HG03039 (cell line): ENCODE data around the gene SLC24A4.

Experiments
- ATAC-seq: cut with Tn5 transposase; IDR thresholded peaks from one replicate; pipeline ENCODE4 v1.9.1; 2021; ENCODE audit warnings: mild to moderate bottlenecking, moderate library complexity; ENCODE audit not compliant: unreplicated experiment

The SLC24A4 gene

GRCh38 chr14:92360651-92361370 is 37.8 kb downstream of the SLC24A4 start:
- ATAC-seq: no peak

- no peak for ATAC-seq
Measured at GRCh38 chr14:92362781-92363235, 39.8 kb downstream of the SLC24A4 start.

GRCh38 chr14:92366237-92366636 is 43.3 kb downstream of the SLC24A4 start:
- no peak for ATAC-seq

- ATAC-seq: no peak
Measured at GRCh38 chr14:92368001-92368400, 45.0 kb downstream of the SLC24A4 start.

GRCh38 chr14:92369097-92369496 is 46.1 kb downstream of the SLC24A4 start:
- ATAC-seq: no peak

GRCh38 chr14:92372230-92372629 is 49.3 kb downstream of the SLC24A4 start:
- no peak for ATAC-seq

- no peak for ATAC-seq
Measured at GRCh38 chr14:92373336-92373735, 50.4 kb downstream of the SLC24A4 start.

GRCh38 chr14:92380131-92380530 is 57.2 kb downstream of the SLC24A4 start:
- no peak for ATAC-seq

- ATAC-seq: no peak
Measured at GRCh38 chr14:92380582-92380981, 57.6 kb downstream of the SLC24A4 start.

GRCh38 chr14:92382677-92383076 is 59.7 kb downstream of the SLC24A4 start:
- ATAC-seq: no peak

- ATAC-seq: no peak
Measured at GRCh38 chr14:92383805-92384204, 60.8 kb downstream of the SLC24A4 start.

GRCh38 chr14:92384461-92385133 is 61.6 kb downstream of the SLC24A4 start:
- ATAC-seq: no peak

- ATAC-seq: no peak
Measured at GRCh38 chr14:92385561-92385960, 62.6 kb downstream of the SLC24A4 start.

- no peak for ATAC-seq
Measured at GRCh38 chr14:92386165-92386564, 63.2 kb downstream of the SLC24A4 start.

- no peak for ATAC-seq
Measured at GRCh38 chr14:92386637-92387036, 63.7 kb downstream of the SLC24A4 start.

- no peak for ATAC-seq
Measured at GRCh38 chr14:92387578-92387977, 64.6 kb downstream of the SLC24A4 start.

GRCh38 chr14:92389598-92390158 is 66.7 kb downstream of the SLC24A4 start:
- ATAC-seq: no peak

- no peak for ATAC-seq
Measured at GRCh38 chr14:92391726-92392125, 68.8 kb downstream of the SLC24A4 start.

- ATAC-seq: no peak
Measured at GRCh38 chr14:92392711-92393110, 69.7 kb downstream of the SLC24A4 start.

GRCh38 chr14:92397150-92397952 is 74.4 kb downstream of the SLC24A4 start:
- no peak for ATAC-seq

GRCh38 chr14:92397953-92398564 is 75.1 kb downstream of the SLC24A4 start:
- no peak for ATAC-seq
